ENCODE results near the gene ATP4B. TPM values are rescaled to one million over a fixed set of nuclear protein-coding genes. Genes with fewer than 3 reads are reported as not detected.

Gene ATP4B
- total RNA-seq, 1 donor from 2014 or later = not detected

DNA sequence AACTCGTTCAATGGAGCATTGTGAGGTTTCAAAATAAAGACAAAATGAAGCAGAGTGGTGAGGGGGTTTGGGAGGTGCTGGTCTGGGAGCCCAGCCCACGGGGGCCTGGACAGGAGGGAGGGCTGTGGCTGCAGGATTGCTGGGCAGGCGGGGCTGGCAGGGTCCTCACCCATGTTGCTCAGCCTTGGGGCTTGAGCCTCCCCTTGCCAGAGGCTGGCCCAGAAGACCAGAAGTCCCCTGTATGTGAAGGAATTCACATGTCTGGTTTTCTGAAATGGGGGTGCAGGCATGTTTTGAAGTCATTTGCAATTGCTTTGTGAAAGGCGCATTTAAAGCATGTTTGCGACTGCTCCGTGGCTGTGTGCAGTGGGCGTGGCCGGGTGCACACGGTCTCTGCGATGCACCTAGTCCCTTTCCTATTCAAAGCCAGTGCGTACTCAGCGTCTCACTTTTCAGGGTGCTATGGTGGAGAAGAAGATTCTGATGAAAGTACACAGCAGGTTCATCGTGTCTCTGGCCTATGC lies 11.3 kb upstream of the ATP4B start:
- peak; percentile 0 for DNase-seq
- no peak overlapping the region for H3K27ac ChIP-seq (replicated peaks)
- no peaks in the 10 kb centered on the region for H3K9me3 ChIP-seq (replicated peaks)
- intact Hi-C loops (cut with micrococcal nuclease) = no loop called here
- TF ChIP-seq, protein P1, sequence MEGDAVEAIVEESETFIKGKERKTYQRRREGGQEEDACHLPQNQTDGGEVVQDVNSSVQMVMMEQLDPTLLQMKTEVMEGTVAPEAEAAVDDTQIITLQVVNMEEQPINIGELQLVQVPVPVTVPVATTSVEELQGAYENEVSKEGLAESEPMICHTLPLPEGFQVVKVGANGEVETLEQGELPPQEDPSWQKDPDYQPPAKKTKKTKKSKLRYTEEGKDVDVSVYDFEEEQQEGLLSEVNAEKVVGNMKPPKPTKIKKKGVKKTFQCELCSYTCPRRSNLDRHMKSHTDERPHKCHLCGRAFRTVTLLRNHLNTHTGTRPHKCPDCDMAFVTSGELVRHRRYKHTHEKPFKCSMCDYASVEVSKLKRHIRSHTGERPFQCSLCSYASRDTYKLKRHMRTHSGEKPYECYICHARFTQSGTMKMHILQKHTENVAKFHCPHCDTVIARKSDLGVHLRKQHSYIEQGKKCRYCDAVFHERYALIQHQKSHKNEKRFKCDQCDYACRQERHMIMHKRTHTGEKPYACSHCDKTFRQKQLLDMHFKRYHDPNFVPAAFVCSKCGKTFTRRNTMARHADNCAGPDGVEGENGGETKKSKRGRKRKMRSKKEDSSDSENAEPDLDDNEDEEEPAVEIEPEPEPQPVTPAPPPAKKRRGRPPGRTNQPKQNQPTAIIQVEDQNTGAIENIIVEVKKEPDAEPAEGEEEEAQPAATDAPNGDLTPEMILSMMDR (IDR thresholded peaks at IDR 0.05; ENCODE audit: borderline replicate concordance) = no peak
- no peaks in the 10 kb centered on the region for H3K4me1 ChIP-seq
- no peaks in the 10 kb centered on the region for H3K36me3 ChIP-seq
- peaks cover 9% of the 10 kb centered on the region for H3K27me3 ChIP-seq (ENCODE audit: low read depth)
- H3K4me3 ChIP-seq = no peak overlapping the region

DNA sequence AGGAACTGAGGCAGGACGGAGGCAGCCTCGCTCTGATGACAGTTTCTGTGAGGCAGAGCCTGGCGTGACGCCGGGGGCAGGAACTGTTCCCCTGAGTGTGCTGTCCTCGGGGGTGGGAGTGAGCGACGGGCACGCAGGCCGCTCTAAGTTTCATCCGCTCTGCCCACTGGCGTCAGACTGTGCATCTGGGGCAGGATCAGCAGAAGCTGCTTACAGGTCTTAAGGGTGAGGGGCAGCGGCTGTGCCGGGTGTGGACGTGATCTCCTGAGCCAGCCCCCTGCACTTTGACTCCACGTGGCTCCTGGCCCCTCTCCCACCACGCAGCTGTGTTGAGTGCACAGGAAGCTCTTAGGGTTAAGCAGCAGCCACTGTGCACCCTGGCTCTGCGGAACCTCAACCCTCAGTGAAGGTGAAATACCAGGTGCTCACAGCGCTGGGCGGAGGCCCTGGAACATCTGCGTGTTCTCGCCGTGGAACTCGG lies 10.5 kb upstream of the ATP4B start:
- Histone ChIP-seq H3K36me3 (no peaks in the 10 kb centered on the region), H3K27me3 (ENCODE audit: low read depth) (peaks cover 9% of the 10 kb centered on the region), H3K27ac (replicated peaks) (no peak overlapping the region), H3K9me3 (replicated peaks) (no peaks in the 10 kb centered on the region), H3K4me1 (no peaks in the 10 kb centered on the region), H3K4me3 (no peak overlapping the region)
- intact Hi-C loops (cut with micrococcal nuclease) = no loop called here
- peak; percentile 4 for DNase-seq
- TF ChIP-seq, protein P1 (IDR thresholded peaks at IDR 0.05; ENCODE audit: borderline replicate concordance) = no peak

DNA sequence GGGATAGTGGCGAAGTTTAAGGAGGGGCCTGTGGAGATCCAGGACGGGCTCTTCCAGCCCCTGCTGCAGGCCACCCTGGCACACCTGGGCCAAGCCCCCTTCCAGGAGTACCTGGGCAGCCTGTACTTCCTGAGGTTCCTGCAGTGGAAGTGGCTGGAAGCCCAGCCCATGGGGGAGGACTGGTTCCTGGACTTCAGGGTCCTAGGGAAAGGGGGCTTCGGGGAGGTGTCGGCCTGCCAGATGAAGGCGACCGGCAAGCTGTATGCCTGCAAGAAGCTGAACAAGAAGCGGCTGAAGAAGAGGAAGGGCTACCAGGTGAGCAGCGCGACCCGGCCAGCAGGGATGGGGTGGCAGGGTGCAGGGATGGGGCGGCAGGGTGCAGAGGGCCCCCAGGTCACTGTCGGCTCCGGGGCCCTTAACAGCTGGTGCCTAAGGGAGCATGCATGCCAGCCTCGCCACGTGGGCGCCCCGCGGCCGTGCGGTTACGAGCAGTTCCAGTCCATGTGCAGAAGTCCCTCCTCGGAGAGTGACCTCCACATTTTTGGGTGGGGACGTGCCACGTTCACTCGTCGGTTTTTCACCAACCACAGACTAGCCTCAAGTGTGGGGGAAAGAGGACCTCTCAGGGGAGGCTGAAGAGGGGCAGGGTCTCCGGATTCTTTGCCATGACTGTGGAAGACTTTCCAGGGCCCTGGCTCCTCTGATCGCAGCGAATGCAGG lies 9.9 kb upstream of the ATP4B start:
- H3K4me3 ChIP-seq = no peak overlapping the region
- peak; percentile 11 for DNase-seq
- peaks cover 9% of the 10 kb centered on the region for H3K27me3 ChIP-seq (ENCODE audit: low read depth)
- no peaks in the 10 kb centered on the region for H3K9me3 ChIP-seq (replicated peaks)
- H3K4me1 ChIP-seq = no peaks in the 10 kb centered on the region
- no peak overlapping the region for H3K27ac ChIP-seq (replicated peaks)
- TF ChIP-seq, protein P1 (IDR thresholded peaks at IDR 0.05; ENCODE audit: borderline replicate concordance) = no peak
- intact Hi-C loops (cut with micrococcal nuclease) = no loop called here
- H3K36me3 ChIP-seq = no peaks in the 10 kb centered on the region

DNA sequence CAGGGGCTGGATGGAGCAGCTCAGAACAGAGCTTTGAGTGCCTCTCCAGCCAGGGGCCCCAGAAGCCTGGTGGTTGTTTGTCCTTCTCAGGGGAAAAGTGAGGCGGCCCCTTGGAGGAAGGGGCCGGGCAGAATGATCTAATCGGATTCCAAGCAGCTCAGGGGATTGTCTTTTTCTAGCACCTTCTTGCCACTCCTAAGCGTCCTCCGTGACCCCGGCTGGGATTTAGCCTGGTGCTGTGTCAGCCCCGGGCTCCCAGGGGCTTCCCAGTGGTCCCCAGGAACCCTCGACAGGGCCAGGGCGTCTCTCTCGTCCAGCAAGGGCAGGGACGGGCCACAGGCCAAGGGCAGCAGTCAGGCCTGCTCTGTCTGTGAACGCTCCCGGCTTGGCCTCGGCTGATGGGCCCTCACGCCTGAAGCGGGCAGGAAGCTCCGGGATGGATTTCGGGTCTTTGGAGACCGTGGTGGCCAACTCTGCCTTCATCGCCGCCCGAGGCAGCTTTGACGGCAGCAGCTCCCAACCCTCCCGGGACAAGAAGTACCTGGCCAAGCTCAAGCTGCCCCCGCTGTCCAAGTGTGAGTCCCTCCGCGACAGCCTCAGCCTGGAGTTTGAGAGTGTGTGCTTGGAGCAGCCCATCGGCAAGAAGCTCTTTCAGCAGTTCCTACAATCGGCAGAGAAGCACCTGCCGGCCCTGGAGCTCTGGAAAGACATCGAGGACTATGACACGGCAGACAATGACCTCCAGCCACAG lies 9.1 kb upstream of the ATP4B start, which contains the start of gene GRK1:
Gene GRK1, plus strand, starts transcription at position 269 of the 751 bp plus-strand sequence. Its CDS starts 168 bp downstream, at position 437.
- intact Hi-C loops (cut with micrococcal nuclease) = no loop called here
- DNase-seq = peak; percentile 8
- TF ChIP-seq, protein P1 (IDR thresholded peaks at IDR 0.05; ENCODE audit: borderline replicate concordance) = no peak

DNA sequence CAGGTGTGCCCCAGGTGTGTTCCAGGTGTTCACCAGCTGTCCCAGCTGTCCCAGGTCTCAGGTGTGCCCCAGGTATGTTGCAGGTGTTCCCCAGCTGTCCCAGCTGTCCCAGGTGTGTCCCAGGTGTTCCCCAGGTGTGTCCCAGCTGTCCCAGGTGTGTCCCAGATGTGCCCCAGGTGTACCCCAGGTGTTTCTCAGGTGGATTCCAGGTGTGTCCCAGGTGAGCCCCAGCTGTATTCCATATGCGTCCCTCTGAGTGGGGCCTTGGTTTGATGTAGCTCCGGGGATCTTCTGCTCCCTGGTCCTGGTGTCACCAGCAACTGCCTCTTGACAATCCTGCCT lies 8.3 kb upstream of the ATP4B start:
- Histone ChIP-seq H3K4me3 (no peak overlapping the region), H3K27me3 (ENCODE audit: low read depth) (peaks cover 9% of the 10 kb centered on the region), H3K36me3 (no peaks in the 10 kb centered on the region), H3K9me3 (replicated peaks) (peaks cover 13% of the 10 kb centered on the region), H3K27ac (replicated peaks) (no peak overlapping the region), H3K4me1 (no peaks in the 10 kb centered on the region)
- intact Hi-C loops (cut with micrococcal nuclease) = no loop called here
- peak; percentile 7 for DNase-seq
- TF ChIP-seq, protein P1 (IDR thresholded peaks at IDR 0.05; ENCODE audit: borderline replicate concordance) = no peak

More for the DNA sequence above, 9.1 kb upstream of the ATP4B start, which contains the start of gene GRK1:
- Histone ChIP-seq H3K9me3 (replicated peaks) (peaks cover 5% of the 10 kb centered on the region), H3K27ac (replicated peaks) (no peak within 1 kb of the TSS), H3K36me3 (no peaks in the 10 kb centered on the region), H3K27me3 (ENCODE audit: low read depth) (peaks cover 9% of the 10 kb centered on the region), H3K4me1 (no peaks in the 10 kb centered on the region), H3K4me3 (no peak within 1 kb of the TSS)

Measured in left ventricle myocardium inferior (tissue), 1 donor.